GM21360 (cell line): ENCODE measurements around the gene CARM1.

Experiments
- ATAC-seq: cut with Tn5 transposase; IDR thresholded peaks from one replicate; pipeline ENCODE4 v1.9.1; 2021; ENCODE audit warnings: mild to moderate bottlenecking, moderate library complexity; ENCODE audit not compliant: unreplicated experiment

Gene CARM1

DNA sequence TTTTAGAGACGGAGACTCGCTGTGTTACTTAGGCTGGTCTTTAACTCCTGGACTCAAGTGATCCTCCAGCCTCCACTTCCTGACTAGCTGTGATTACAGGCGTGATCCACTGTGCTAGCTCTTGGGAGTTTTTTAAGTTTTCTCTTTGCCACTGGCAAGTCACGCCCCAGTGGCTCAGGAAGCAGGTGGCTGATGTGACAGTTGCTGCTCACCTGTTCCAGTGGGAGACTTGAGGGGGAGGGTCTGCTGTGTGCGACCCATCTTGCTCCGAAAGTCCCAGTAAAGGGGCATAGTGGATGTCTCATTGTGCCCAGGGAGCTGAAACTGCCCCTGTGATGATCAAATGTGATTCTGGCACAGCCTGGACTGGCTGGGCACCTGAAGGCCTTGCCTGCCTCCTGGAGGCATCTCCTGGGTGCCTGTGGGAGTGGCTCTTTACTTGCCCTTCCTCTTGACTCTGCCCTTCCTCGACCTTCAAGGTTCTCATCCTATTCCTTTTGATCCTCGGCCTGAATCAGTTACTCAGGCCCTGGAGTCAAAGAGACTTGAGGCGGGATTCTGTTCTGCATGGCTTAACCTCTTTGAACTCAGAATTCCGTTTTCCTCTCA lies 97.3 kb downstream of the CARM1 start:
- ATAC-seq = no peak

DNA sequence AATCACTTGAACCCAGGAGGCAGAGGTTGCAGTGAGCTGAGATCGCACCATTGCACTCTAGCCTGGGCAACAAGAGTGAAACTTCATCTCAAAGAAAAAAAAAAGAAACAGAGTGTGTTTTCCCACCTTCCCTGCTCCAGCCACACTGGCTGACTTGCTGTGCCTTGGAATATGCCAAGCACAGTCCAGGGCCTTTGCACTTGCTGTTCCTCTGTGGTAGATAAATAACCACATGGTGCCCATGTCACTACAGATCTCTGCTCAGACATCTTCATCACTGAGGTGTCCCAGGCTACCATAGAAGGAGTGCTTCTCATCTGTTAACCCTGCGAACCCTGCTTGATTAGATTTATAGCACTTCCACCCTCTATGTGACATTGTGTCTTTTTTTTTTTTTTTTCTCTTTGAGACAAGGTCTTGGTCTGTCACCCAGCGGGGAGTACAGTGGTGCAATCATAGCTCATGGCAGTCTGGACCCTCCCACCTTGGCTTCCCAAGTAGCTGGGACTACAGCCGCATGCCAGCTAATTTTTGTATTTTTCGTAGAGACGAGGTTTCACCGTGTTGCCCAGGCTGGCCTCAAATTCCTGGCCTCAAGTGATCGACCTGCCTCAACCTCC lies 99.9 kb downstream of the CARM1 start:
- no peak for ATAC-seq
